LNCaP clone FGC (cell line): ENCODE results near the gene DNAJC13.

Source experiments
- DNase-seq: peaks from one replicate; pipeline ENCODE4 v3.0.0-alpha.2; 2011; ENCODE audit warnings: low read depth
- H3K4me3 ChIP-seq: 2 replicates; pipeline ENCODE4 v1.5.1; 2011; ENCODE audit warnings: mild to moderate bottlenecking, low read depth, low read length, control low read depth
- TF ChIP-seq, protein P1 (sequence below): IDR thresholded peaks from 2 replicates; pipeline ENCODE4 v1.5.1; 2012; ENCODE audit warnings: mild to moderate bottlenecking; ENCODE audit not compliant: control insufficient read depth, insufficient read depth; ENCODE audit errors: extremely low read depth

DNAJC13 gene

DNA sequence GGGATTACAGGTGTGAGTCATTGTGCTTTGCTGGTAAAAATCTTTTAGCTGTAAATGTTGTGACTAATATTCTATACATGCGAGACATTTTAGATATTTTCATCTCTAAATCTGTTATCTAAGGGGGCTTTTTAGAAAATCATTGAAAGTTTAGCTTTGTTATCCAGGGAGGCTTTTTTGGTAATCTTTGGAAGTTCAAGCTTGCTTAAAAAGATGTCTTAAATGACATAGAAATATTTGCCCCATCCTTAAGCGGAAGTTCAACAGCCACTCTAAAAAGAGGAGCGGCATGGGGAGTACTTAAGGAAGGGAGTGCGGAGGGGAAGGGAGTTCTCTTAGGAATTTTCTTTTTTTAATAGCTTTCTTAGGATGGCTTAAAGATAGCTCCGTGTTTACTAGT, 26.1 kb downstream of the DNAJC13 start:
- TF ChIP-seq, protein P1, sequence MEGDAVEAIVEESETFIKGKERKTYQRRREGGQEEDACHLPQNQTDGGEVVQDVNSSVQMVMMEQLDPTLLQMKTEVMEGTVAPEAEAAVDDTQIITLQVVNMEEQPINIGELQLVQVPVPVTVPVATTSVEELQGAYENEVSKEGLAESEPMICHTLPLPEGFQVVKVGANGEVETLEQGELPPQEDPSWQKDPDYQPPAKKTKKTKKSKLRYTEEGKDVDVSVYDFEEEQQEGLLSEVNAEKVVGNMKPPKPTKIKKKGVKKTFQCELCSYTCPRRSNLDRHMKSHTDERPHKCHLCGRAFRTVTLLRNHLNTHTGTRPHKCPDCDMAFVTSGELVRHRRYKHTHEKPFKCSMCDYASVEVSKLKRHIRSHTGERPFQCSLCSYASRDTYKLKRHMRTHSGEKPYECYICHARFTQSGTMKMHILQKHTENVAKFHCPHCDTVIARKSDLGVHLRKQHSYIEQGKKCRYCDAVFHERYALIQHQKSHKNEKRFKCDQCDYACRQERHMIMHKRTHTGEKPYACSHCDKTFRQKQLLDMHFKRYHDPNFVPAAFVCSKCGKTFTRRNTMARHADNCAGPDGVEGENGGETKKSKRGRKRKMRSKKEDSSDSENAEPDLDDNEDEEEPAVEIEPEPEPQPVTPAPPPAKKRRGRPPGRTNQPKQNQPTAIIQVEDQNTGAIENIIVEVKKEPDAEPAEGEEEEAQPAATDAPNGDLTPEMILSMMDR: no peak
- H3K4me3 ChIP-seq: no peak overlapping the region
- DNase-seq: no peak

DNA sequence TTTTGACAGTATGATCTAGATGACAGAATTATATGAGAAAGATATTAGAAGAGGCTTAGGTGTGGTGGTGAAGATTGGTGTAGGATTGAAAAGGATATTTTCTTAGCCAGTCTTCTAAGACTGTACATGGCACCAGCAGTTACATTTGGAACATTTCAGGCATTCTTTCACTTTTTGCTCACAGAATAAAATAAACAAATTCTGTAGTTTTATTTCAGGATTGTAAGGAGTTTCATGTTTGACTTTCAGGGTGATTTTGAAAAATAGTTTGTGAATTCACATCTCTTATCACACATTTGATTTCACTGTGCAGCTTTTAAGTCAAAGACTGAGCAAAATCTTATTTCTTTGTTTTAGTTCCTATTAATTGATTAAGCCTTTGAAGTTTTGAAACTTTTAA, 27.1 kb downstream of the DNAJC13 start:
- TF ChIP-seq, protein P1: no peak
- DNase-seq: no peak
- H3K4me3 ChIP-seq: no peak overlapping the region

DNA sequence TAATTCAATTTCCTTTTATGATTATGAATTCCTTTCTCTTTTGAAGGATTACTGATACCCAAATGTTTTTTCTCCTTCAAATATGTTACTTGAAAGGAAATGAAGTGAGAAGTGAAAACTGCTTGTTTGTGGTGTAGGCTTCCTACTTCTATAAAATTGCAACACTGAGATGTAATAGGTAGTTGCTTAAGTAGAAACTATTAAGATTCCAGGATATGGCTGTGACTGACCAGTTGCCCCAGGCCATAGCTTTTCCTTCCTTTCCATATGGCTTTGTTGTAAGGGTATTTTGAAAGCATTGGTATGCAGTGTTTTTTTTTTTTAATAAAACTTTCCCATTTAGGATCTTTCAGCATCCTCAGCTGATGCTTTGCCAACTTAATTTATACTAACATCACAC, 28.5 kb downstream of the DNAJC13 start:
- DNase-seq: peak; percentile 3
- no peak overlapping the region for H3K4me3 ChIP-seq
- TF ChIP-seq, protein P1: no peak

DNA sequence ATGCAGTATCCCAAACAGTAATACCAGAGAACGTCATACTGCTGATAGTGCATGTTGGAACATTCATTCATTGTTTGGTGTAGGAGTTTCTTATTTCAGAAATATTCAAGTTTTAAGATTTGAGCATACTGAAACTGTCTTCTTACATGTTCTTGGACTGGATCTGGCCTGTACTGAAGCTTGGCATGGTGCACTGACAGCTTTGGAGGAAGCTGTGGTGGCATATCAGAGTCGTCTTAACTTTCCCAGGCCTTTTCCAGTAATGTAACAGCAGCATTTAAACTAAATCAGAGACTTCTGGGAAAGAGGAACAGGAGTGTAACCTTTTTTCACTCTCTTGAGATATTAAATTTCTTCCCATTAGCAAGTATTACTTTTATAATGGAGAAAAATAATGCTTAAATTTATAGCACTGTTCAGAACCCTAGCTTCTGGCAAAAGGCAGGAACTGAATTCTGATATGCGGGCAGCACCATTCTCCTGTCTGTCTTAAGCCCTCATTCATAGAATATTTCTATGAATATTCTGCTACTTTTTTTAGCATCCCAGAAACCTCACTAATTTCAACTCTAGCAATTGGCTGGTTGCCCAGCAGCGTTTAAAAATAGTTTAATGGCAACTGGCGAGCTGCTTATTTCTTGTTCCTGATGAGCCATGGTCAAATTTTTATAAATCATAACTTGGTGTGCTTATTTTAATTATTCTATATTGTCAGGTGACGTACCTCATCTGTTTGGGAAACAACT, 31.1 kb downstream of the DNAJC13 start:
- no peak for DNase-seq
- no peak overlapping the region for H3K4me3 ChIP-seq
- TF ChIP-seq, protein P1: no peak

DNA sequence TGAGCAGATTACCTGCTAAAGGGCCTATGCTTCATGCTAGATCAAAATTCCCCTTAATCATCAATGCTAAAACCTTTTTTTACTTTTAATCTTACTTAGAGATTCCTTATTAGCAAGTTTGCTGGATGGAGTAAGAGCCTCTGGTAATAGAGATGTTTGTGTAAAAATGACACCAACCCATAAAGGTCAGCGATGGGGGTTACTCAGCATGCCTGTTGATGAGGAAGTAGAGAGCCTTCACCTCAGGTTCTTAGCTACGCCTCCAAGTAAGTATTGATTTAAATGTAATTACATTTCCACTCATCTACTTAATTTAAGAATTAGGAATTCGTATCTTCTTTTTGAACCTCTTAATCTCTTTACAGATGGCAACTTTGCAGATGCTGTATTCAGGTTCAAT, 38.8 kb downstream of the DNAJC13 start:
- no peak for DNase-seq
- H3K4me3 ChIP-seq: no peak overlapping the region
- TF ChIP-seq, protein P1: no peak

DNA sequence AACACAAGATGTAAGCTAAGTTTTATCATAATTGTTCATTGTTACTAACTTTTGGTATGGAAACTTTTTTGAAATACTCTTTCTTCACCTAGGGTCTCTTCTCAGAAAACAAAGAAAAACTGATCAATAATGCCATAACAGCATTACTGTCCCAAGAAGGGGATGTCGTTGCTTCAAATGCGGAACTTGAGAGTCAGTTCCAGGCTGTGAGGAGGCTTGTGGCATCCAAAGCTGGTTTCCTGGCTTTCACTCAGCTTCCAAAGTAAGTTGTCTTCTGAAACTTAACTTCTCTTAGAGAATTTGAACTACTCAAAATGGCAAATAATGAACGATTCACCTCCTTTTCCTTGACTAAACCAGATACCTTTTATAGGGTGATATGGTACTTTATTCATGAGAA, 39.3 kb downstream of the DNAJC13 start:
- TF ChIP-seq, protein P1: no peak
- no peak for DNase-seq
- no peak overlapping the region for H3K4me3 ChIP-seq

DNA sequence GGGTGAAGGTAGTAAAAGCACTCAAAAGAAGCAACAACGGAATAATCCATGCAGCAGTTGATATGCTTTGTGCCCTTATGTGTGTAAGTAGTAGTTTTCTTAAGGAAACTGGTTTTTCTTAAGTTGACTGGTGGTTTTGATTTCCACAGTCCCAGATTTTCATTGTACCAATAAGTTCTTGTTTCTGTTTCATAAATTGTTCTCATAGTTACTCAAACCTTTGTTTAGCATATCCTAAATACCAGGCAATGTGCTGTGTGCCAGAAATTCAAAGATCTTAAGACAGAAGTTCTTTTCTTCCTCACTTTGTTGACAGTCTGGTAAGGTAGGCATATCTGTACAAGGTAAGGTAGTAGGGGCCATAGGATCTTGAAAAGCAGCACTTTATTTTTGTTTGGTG, 40.0 kb downstream of the DNAJC13 start:
- no peak for DNase-seq
- H3K4me3 ChIP-seq: no peak overlapping the region
- TF ChIP-seq, protein P1: no peak
